ENCODE data around the gene METRN.

Gene METRN

DNA sequence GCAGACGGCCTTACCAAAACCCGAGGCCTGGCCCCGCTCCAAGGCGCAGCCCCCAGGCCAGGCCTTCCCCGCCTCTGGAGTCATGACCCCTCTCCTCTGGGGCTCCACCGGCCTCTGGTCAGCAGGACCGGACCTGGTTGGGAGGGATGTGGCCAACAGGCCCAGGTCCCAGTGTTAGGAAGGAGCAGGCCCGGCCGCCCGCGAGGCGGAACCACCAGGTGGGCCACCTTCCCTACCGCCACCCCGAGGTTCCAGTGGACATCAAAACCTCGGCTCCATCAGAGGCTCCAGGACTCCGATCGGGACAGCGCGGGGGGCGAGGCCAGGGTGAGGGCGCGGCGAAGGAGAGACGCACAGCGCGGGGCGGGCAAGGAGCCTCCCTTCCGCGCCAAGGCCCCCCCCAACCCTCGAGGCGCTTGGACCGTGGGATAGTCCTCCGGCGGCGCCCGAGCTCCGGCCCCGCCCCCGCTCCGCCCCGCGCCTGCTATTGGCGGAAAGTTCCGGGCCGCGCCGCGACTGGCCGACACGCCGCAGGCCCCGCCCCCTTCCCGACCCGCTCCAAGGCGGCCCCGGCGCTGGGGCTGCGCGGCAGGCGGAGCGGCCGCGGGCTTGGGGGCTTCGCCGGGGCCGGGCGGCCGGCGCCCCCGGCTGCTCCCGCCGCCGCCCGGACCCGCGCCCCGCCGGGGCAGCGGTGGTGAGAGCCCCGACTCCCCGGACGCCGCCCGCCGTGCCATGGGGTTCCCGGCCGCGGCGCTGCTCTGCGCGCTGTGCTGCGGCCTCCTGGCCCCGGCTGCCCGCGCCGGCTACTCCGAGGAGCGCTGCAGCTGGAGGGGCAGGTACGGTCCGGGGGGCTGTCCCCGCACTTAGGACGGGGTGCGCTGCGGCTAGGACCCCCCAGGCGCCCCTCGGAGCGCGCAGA, at the start of gene METRN:
METRN (plus strand) TSS at position 561 of the 919 bp plus-strand sequence; CDS start at position 733, 172 bp downstream.
- no peak for FAIRE-seq

DNA sequence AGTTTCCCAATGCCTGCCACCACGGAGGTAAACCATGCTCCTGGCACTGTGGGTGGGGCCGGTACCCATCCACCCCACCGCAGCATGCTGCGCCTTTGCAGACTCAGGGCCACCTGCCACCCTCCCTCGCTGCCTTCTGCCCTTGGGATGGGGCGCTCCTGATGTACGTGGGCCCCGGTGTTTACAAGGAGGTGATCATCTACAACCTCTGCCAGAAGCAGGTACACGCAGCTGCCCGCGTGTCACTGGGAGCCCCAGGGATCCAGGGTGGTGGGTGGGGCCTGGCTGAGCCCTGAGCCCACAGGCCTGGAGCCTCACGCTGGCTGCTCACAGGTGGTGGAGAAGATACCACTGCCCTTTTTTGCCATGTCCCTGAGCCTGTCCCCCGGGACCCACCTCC, 48.3 kb upstream of the METRN start:
- no peak for FAIRE-seq

DNA sequence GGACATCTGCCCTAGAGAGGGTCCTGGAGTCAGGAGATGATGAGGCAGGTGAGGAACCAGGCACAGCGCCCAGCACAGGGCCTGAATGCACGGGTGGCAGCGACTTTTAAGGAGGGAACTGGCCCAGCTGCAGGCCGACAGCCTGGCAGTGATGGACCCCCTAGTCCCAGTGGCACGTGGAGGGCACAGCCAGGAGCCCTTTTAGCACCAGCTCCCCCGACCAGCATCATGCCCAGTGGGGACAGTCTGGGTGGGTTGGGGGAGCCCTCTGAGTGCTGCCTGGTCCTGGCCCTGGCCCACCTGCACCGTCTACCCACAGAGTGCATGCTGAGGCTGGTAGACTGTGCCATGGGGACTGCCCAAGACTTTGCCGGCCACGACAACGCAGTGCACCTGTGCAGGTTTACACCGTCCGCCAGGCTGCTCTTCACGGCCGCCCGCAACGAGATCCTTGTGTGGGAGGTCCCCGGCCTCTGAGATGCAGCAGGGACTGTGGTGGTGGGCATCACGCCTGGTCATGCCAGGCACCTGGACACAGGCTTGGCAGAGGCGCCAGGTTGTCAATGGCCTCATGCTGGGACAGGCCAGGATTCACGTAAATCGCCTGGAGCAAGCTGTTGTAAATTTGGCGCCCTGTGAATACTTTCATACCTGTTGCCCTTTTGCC, 47.7 kb upstream of the METRN start:
- FAIRE-seq = no peak

DNA sequence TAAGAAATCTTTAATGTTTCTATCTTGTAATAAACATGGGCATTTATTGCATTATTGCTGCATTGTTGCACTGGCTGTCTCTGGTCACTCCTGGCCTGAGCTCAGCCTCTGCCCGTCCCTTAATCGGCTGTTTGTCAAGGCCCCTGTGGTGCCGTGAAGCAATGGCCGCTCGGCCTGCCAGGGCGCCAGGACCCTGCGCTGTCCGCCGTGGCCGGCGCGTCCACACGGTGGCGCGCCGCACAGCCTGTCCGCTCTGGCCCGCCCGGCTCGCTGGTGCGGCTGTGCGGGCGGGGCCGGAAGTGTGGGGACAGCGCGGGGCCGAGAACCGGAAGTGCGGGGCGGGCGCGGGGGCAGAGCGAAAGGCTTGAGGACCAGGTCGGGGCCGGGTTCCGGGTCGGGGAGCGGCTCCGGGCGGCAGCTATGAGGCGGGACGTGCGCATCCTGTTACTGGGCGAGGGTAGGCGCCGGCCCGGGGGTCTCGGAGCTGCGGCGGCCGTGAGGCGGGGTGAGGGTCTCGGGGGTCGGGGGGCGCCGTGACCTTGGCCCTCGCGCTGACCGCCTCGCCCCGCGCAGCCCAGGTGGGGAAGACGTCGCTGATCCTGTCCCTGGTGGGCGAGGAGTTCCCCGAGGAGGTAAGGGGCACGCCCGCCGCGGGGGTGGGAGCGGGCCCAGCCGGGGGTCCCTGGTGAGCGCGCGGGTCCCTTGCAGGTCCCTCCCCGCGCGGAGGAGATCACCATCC, 47.0 kb upstream of the METRN start, which contains the start of gene RHOT2:
RHOT2 (plus strand) TSS at position 353 of the 739 bp plus-strand sequence; CDS start at position 421, 68 bp downstream.
- FAIRE-seq = no peak

DNA sequence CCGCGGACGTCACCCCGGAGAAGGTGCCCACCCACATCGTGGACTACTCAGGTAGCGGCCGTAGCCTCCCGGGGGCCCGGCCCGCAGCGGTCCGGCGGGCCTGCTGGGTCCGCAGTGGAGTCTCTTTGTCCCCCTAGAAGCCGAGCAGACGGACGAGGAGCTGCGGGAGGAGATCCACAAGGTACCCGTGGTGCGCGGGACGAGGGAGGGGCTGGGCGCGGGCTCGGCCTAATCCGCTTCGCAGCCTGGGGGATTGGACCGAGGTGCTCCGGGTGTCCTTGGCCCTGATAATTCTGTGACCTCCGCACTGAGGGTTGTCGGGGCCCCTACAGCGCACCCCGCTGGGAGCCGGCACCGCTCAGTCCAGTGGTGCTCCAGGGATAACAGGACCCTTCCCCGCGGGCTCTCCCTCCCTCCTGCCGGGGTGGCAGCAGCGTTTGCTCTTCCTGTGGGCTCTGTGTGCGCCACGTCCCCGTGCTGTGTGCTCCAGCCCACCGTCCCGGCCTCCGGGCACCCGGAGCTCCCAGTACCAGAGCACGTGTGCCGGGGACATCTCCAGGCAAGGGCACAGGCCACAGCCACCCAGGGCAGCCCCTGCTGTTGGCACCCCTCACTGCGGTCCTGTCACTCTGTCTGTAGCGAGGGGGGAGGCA, 46.3 kb upstream of the METRN start:
- FAIRE-seq = no peak

GRCh38 chr16:669666-670065, 45.3 kb upstream of the METRN start:
- FAIRE-seq = no peak

GRCh38 chr16:670485-671352, 44.2 kb upstream of the METRN start:
- no peak for FAIRE-seq

DNA sequence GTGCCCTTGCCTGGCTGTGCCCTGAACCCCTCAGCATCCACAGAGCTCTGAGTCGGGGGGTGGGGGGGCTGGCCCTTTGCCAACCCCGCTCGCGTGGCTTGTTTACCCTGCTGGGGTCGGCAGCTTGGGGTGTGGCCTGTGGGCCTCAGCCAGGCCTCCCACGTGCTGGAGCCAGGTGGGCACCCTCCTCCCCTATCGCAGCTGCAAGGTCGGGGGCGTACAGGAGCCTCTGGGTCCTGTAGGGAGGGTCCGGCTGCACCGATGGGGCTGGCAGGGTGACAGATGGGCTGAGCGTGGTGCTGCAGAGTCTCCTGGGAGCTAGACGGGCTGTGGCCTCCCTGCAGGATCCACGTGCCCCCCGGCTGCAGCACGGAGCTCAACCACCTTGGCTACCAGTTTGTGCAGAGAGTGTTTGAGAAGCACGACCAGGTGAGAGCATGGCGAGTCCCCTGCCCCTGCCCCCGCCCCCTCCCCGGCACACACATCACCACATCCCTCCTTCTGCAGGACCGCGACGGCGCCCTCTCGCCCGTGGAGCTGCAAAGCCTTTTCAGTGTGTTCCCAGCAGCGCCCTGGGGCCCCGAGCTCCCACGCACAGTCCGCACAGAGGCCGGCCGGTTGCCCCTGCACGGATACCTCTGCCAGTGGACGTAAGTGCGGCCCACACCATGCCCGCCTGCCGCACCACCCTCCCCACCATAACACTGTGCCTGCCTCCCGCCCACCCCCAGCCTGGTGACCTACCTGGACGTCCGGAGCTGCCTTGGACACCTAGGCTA, 43.4 kb upstream of the METRN start:
- no peak for FAIRE-seq

DNA sequence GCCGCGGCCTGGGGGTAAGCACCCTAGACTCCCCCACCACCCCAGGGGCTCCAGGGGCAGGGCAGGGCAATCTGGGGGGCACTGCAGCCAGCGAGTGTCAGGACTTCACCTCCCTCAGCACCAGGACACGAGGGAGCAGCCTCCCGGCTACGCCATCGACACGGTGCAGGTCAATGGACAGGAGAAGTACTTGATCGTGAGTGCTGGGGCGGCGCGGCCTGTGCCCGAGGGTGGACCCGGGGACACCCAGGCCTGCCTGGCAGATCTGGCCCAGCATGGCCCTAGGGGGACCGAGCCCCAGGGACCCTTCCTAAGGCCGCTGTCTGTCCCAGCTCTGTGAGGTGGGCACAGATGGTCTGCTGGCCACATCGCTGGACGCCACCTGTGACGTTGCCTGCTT, 42.5 kb upstream of the METRN start:
- no peak for FAIRE-seq

DNA sequence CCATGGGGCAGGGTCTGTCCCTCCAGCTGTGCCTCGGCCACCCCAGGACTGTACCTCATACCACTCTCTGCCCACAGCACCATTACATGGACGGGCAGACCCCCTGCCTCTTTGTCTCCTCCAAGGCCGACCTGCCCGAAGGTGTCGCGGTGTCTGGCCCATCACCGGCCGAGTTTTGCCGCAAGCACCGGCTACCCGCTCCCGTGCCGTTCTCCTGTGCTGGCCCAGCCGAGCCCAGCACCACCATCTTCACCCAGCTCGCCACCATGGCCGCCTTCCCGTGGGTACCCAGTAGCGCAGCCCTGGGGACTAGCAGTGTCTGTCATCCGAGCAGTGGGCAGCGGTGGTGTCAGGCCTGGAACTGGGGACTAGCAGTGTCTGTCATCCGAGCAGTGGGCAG, 42.1 kb upstream of the METRN start:
- FAIRE-seq = no peak

DNA sequence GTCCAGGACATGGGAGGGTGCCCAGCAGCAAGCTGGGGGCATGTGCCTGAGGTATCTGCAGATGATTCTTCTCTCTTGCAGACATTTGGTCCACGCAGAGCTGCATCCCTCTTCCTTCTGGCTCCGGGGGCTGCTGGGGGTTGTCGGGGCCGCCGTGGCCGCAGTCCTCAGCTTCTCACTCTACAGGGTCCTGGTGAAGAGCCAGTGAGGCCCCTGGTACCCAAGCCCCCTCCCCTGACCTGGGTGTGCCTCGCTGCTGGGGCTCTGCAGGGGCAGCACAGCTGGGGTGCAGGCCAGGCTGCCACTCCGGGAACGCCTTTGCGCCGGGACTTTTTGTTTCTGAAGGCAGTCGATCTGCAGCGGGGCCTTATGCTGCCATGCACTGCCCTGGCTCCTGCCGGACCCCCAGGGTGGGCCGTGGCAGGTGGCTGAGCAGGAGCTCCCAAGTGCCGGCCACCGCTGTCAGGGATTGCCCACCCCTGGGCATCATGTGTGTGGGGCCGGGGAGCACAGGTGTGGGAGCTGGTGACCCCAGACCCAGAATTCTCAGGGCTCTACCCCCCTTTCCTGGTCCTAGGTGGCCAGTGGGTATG, 41.4 kb upstream of the METRN start:
- no peak for FAIRE-seq

GRCh38 chr16:674214-674881, 40.6 kb upstream of the METRN start:
- no peak for FAIRE-seq

DNA sequence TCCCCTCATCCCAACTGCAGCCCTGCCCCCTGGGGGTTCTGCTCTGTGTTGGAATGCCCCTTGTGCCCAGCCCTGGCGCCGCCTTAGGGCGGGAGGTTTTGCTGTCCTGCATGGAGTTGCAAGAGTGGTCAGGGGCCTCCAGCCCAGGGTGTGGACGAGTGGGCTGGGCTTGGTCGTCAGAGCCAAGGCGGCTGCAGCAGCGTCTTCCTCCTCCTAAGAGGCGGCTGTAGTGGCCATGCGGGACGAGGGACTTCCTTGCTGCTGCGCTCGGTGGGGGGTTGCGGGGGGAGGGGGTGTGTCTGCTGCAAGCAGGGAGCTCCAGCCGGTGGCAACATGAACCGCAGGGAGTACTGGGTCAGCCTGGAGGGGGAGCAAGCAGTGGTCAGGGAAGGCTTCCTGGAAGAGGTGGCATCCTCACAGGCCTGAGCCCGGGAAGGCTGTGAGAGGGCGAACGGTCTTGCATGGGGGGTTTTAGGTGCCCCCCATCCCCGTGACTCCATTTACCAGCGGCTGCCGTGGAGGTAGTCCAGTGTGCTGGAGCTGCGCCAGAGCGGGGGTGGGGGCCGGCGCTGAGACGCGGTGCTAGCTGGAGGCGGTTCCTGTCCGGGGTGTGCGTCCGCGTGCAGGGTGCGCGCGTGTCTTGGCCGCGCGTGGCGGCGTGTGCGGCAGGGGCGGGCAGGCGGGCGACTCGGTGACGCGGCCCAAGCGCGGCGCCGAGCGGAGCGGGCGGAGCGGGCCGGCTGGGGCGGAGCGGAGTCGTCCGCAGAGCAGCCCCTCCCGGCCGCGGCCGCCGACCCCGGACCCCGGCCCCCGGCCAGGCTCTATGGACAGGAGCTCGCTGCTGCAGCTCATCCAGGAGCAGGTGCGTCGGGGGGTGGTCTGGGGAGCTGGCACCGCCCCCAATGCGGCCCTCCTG, 39.7 kb upstream of the METRN start, which contains the start of gene RHBDL1:
RHBDL1 (plus strand) TSS at position 704 of the 916 bp plus-strand sequence; CDS start at position 824, 120 bp downstream.
- no peak for FAIRE-seq

- no peak for FAIRE-seq
These were observed 38.9 kb upstream of the METRN start for GRCh38 chr16:675884-676564.

- no peak for FAIRE-seq
These were observed 38.4 kb upstream of the METRN start for GRCh38 chr16:676565-676902.

GRCh38 chr16:676913-677312, 38.0 kb upstream of the METRN start:
- no peak for FAIRE-seq

- no peak for FAIRE-seq
These were observed 37.4 kb upstream of the METRN start for GRCh38 chr16:677316-678190.
